NCI-H1048 (cell line): ENCODE data around the gene SEC16B.

Experiments
- DNase-seq: peaks from one replicate; lab custom pipeline; 2025; lab: John Stamatoyannopoulos, UW

The SEC16B gene

DNA sequence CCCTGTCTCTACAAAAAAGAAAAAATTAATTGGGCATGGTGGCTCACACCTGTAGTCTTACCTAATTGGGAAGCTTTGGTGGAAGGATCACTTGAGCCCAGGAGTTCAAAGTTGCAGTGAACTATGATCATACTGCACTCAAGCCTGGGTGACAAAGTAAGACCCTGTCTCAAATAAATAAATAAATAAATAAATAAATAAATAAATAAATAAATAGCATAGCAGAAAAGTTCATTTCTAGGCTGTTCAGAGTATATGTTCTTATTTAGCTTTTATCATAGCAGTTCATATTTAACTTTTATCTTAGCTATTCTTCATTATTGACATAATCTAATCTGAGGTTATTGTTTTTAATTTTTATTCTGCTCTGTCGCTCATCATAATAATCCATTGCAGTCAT, 8.7 kb upstream of the SEC16B start:
- DNase-seq = no peak

GRCh38 chr1:177977141-177977540, 7.3 kb upstream of the SEC16B start:
- DNase-seq = no peak

GRCh38 chr1:177976596-177976995, 6.7 kb upstream of the SEC16B start:
- DNase-seq = no peak

GRCh38 chr1:177975588-177976495, 6.0 kb upstream of the SEC16B start:
- DNase-seq = no peak

- no peak for DNase-seq
Measured at GRCh38 chr1:177973585-177973984, 3.7 kb upstream of the SEC16B start.

GRCh38 chr1:177969109-177969508, 749 bp downstream of the SEC16B start:
- DNase-seq = no peak

DNA sequence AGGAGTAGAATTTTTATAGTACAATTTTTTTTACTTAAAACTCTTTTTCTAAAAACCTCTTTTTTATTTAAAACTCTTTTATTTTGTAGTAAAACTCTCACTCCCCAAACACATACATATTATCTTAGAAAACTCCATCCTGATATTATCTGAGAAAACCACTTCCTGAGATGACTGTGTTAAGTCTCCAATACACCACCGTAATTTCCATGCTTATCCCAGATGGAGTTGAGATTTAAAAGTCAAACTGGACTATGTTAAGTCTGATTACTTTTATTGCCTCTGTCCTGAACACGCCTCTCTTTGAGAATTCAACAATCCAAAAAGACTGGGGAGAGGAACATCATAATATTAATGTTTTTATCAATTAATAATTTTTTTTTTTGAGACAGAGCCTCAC, 3.7 kb downstream of the SEC16B start:
- no peak for DNase-seq

DNA sequence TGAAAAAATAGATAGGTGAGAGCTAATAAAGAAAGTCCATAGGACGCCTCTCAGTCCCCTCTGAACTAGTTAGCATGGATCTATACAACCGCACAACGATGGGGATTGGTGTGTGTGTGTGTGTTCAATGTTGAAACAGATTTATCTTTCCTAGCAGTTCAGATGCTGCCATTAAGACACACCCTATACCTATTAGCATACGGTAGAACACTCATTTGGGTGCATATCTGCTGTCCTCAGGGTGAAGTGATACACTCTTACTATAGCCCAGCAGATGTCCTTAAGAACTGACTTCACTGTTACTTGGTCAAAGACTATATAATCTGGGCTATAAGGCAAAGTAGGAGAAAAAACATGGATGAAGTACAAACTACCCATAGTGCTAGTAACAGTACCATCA, 4.6 kb downstream of the SEC16B start:
- DNase-seq = no peak

GRCh38 chr1:177964336-177964735, 5.5 kb downstream of the SEC16B start:
- DNase-seq = no peak

GRCh38 chr1:177960939-177961622, 8.8 kb downstream of the SEC16B start:
- no peak for DNase-seq

- DNase-seq = no peak
Measured at GRCh38 chr1:177959811-177960515, 9.9 kb downstream of the SEC16B start.

- no peak for DNase-seq
Measured at GRCh38 chr1:177958092-177958491, 11.8 kb downstream of the SEC16B start.

- no peak for DNase-seq
Measured at GRCh38 chr1:177954076-177954475, 15.8 kb downstream of the SEC16B start.

DNA sequence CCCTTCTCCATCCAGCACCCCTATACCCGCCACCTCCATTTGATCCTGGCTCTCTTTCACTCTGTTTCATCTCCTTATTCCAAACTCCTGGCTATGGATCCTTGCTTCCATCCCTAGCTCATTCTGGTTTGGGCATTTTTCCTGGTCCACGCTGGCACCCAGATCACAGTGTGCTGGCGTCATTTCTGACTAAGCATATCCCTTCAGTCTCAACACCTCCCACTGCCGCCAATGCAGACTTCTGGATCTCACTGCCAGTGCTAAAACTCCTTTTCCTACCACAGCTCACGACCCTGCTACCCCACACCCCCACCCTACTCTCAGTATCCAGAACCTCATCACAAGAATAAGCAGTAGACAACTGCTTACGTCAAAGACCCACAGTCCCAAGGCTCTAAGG, 16.3 kb downstream of the SEC16B start:
- no peak for DNase-seq

GRCh38 chr1:177952691-177953090, 17.2 kb downstream of the SEC16B start:
- DNase-seq = no peak

DNA sequence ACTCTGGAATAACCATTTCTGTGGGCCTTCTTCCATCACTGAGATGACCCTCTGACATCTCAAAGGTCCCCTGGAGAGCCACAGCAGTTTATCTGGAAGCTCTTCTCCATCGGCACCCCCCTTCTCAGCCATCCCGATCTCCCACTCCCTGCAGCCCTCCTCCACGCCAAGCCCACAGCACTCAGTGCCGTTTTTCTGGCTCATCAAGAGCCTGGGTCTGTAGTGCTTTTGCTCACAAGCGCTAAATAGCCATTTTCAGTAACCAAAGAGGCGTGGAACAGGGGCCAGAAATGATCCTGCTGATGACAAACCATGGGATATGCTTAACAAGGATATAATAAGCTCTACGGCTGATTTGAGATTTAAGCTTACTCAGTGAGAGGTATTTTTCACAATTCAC, 17.6 kb downstream of the SEC16B start:
- DNase-seq = no peak

GRCh38 chr1:177950506-177950905, 19.4 kb downstream of the SEC16B start:
- no peak for DNase-seq

- DNase-seq = peak; percentile 70
Measured at GRCh38 chr1:177948336-177948972, 21.4 kb downstream of the SEC16B start.

DNA sequence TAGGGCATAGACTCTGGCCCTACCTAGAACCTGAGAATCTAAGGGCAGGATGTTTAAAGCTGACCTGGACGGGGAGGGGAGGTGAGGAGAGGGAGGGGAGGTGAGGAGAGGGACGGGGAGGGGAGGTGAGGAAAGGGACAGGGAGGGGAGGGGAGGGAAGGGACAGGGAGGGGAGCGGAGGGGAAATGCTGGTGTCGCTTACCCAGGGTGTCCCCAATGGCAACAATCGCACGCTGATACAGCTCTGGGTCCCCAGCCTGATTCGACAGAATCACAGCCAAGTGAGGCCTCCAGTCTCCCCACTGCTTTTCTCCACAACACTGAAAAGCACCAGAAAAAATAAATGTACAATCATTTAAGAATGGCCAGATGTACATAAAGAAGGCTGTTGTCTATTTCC, 22.2 kb downstream of the SEC16B start:
- no peak for DNase-seq

GRCh38 chr1:177945943-177946650, 23.8 kb downstream of the SEC16B start:
- peak; percentile 53 for DNase-seq
